ENCODE data around the gene WIPF2.

DNA sequence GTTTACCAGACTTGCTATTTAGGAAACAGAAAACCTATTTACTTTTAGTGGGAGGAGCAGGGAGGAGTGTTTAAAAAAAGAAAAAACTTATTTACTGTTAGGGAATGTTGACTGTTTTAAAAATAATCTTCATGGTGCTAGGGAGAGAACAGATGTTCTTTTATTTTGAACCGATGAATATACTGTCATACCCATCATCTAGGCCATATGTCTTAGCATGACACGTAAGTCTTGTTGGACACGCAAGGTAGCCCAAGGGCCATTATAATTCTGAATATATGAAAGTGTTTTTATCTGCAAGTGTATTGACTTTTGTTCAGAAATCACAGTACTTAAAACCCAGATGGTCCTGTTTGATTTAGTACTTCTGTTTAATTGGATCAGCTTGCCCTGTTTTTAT, 11.6 kb downstream of the WIPF2 start:
- TF ChIP-seq, protein P1, sequence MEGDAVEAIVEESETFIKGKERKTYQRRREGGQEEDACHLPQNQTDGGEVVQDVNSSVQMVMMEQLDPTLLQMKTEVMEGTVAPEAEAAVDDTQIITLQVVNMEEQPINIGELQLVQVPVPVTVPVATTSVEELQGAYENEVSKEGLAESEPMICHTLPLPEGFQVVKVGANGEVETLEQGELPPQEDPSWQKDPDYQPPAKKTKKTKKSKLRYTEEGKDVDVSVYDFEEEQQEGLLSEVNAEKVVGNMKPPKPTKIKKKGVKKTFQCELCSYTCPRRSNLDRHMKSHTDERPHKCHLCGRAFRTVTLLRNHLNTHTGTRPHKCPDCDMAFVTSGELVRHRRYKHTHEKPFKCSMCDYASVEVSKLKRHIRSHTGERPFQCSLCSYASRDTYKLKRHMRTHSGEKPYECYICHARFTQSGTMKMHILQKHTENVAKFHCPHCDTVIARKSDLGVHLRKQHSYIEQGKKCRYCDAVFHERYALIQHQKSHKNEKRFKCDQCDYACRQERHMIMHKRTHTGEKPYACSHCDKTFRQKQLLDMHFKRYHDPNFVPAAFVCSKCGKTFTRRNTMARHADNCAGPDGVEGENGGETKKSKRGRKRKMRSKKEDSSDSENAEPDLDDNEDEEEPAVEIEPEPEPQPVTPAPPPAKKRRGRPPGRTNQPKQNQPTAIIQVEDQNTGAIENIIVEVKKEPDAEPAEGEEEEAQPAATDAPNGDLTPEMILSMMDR (IDR thresholded peaks at IDR 0.05): no peak
- TF ChIP-seq EP300 (IDR thresholded peaks at IDR 0.05) (no peak), POLR2A (IDR thresholded peaks at IDR 0.05; ENCODE audit: low read depth) (no peak), POLR2AphosphoS5 (IDR thresholded peaks at IDR 0.05) (no peak)
